Activated naive CD4-positive, alpha-beta T cell (primary cell): ENCODE data around the gene SNX33.

Experiments
- DNase-seq, 4 experiments: peaks; one replicate each; lab custom pipeline; 2025; lab: John Stamatoyannopoulos, UW

SNX33 gene

GRCh38 chr15:75641179-75641503 lies 6.6 kb upstream of the SNX33 start:
- DNase-seq, result no peak

- DNase-seq, result no peak
Measured at GRCh38 chr15:75641603-75642002, 6.1 kb upstream of the SNX33 start.

GRCh38 chr15:75644376-75644775 lies 3.3 kb upstream of the SNX33 start:
- DNase-seq, result no peak

GRCh38 chr15:75646112-75646943 lies 1.4 kb upstream of the SNX33 start:
- DNase-seq, result no peak

DNA sequence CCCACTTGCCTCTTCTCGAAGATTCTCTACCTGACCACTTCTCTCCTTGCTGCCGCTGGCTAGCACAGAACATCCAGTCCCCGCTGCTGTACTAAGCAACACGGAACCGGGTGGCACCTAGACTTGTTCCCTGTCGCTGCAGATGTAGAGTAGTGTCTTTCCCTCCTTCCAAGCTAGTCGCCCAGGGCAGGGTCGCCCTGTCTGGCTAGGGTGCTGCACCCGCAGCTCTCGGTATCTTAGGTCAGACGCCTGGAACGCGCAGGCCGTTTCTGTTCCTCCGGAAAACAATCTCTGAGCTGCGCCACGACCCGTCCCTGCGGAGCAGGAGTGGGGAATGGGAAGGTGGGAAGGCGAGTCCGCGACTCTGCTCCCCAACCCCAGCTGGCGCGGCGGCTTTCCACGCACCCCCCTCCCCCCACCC lies 758 bp upstream of the SNX33 start:
- DNase-seq, result no peak

DNA sequence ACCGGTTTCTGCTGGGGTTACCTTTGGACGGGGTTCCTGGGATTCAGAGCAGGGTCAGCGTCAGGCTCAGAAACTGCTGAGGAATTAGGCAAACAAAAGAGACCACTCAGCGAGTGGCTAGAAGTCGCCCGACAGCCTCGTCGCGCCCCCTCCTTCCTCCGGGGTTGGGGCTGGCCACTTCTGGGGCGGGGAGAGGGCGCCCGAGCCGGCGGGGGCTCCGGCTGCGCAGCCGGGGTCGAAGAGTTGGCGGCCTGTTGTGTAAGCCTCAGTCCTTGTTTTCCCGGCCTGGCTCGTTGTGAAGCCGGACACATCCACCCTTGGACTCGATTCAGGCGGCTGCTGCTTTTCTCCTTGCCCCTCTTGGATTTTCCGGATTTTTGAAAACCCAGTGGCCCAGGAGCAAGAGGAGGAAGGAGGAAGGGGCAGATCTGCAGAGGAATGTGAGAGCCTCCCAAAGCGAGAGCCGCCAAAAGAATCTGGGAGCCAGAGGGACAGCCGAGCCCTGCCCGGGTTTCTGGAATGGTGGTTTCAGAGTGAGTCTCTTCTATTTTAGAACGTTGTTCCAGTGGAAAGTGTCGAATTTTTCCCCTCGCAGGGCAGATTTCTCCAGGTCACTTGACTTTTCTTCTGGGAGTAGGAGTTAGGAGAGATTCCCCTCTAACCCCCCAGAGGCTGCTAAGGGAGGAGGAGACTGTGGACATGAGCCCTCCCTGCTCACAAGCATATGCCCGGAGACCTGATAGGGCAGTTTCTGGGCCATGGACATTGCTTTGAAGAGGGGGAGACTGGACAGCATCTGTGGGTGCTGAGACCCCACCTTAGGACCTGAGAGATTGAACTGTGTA lies 666 bp downstream of the SNX33 start:
- no peak for DNase-seq

DNA sequence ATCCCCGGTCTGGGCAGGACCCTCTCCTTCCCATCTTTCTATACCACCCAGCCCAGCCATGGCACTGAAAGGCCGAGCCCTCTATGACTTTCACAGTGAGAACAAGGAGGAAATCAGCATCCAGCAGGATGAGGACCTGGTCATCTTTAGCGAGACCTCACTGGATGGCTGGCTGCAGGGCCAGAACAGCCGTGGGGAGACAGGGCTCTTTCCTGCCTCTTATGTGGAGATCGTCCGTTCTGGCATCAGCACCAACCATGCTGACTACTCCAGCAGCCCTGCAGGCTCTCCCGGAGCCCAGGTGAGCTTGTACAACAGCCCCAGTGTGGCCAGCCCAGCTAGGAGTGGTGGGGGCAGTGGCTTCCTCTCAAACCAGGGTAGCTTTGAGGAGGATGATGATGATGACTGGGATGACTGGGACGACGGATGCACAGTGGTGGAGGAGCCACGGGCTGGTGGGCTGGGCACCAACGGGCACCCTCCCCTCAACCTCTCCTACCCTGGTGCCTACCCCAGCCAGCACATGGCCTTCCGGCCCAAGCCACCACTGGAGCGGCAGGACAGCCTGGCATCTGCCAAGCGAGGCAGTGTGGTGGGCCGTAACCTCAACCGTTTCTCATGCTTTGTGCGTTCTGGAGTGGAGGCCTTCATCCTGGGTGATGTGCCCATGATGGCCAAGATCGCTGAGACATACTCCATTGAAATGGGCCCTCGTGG lies 1.5 kb downstream of the SNX33 start:
- DNase-seq, result no peak

GRCh38 chr15:75649848-75650247 lies 2.1 kb downstream of the SNX33 start:
- no peak for DNase-seq

GRCh38 chr15:75650908-75651809 lies 3.4 kb downstream of the SNX33 start:
- DNase-seq, result no peak

DNA sequence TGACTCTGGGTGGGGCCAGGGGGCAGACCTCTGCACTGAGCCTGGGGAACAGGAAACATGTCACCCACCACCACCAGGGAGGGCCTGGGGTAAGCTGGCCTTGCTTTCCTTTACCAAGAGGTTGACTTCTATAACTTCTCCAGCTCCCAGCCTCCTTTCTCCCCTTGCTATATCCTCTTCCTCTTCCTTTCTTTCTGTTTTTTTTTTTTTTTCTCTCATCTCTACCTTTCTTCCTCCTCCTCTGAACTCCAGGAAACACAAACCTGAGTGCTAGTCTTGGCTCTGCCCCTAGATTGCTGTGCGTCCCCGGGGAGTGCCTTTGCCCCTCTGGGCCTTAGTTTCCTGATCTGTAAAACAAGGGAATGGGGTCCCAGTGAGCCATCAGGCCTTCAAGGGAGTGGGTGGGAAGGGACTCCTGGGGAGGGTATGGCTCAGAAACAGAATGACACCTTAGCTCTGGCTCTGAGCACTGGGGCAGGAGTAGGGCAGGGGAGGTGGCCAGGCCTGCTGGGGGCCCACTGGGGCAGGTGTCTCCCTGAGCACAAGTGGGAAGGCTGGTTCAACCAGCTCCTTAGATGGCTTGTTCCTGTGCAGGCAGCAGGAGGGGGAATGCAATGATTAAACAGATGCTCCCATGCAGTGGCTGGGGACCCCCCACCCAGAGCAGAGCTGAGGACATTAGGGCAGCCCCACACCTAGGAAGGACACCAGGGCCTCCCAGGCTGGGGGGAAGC lies 4.3 kb downstream of the SNX33 start:
- no peak for DNase-seq

DNA sequence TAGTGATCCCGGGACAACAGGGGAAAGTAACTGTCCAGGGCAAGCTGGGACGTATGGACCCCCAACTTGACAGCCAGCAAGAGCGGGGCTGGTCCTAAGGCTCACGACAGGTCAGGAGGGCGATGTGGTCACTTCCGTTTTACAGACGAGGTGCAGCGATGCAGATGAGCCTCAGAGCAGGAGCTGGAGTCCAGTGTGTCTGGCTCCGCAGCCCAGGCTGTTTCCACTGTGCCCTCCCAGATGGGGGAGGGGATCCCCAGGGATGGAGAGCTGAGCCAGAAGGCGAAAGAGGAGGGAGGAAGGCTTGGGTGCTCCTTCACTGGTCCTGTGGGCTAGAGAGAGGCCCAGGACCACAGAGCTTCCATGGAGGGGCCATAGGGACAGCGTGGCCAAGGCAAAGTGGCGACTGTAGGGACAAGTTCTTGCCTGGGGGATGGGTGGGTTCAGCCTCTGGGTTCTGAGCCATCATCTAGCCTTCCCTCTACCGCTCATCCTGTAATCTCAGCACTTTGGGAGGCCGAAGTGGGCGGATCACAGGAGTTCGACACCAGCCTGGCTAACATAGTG lies 5.7 kb downstream of the SNX33 start:
- DNase-seq, result no peak

DNA sequence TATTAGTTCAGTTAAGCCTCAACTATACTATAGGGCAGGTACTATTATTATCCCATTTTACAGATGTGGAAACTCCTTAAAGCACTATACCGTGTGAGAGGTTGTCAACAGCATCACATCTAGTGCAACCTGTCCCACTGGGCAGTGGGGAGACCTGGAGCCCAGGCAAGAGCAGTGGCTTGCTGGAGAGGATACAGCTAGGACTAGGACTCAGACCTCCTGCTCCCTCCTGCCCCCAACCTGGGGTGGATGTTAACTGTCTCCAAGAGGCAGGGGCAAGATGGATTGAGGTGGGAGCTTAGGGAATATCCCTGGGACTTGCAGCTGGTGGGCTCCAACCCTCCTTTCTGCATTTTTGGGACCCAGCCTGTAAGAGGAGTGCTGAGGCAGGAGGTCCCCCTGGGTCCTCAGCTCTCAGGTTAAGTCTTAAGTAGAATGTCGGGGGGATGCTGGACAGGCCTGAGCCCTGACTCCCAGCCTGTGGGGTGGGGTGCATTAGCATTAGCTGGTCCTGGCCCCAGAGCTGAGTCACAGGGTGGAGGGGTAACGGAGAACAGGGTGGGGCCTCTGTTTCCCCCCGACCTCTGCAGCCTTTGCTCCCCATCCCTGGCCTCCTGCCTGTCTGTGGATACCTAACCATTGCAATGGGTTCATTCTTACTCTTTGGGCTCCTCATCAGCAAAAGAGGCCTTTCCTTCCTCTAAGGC lies 6.6 kb downstream of the SNX33 start:
- no peak for DNase-seq

GRCh38 chr15:75655931-75656330 lies 8.2 kb downstream of the SNX33 start:
- no peak for DNase-seq

DNA sequence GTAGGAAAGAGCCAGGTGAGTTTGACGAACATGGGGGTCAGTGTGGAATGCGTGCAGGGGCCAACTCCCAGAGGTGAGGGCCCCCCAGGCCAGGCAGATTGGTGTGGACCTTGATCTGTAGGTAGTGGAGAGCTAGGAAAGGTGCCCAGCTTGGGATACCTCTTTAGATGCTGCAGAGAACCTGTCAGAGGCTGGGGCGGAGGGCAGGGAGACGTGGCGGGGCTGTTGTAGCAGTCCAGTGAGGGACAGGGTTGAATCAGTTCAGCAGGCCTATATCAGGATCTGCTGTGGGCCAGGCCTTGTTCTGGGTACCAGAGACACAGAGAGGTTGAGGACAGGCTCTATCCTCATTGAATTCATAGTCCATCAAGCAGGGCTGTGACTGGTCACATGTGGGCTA lies 8.6 kb downstream of the SNX33 start:
- DNase-seq, result no peak

DNA sequence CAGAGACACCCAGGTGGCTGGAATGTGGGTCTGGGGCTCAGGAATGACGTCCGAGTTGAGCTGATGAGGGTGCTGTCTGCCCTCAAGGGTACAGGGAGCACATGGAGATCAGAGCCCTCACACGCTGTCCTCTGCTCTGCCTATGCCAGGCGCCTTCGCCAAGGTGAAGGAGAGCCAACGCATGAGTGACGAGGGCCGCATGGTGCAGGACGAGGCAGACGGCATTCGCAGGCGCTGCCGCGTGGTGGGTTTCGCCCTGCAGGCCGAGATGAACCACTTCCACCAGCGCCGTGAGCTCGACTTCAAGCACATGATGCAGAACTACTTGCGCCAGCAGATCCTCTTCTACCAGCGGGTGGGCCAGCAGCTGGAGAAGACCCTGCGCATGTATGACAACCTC lies 9.1 kb downstream of the SNX33 start:
- DNase-seq, result no peak

DNA sequence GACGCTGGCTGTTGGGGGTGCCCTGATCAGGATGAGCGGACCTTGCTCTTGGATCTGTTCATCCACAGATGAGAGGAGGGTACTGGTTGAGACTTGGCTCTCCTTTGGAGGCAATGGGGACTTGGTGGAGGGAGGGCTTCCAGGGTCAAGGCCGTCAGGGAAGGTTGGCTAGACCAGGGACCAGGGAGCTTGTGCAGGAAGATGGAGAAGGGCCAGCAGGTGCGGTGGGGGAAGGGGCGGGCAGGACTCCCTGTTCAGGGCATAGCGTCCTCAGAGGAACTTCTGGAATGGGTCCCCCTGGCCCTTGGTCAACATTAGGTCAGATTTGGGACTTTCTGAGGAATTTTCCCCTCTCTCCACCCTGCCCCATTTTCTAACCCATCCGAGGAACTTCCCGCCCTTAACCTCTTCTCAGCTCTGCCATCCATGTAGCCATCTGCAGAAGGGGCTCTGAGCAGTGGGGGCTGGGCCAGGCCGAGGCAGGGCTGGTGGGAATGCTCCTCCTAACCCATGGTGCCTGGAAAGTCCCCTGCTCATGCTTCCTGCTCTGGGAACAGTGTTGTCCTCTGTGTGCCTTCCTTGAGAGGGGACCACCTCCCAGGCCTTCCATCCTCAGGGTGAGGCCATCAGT lies 11.5 kb downstream of the SNX33 start:
- no peak for DNase-seq

DNA sequence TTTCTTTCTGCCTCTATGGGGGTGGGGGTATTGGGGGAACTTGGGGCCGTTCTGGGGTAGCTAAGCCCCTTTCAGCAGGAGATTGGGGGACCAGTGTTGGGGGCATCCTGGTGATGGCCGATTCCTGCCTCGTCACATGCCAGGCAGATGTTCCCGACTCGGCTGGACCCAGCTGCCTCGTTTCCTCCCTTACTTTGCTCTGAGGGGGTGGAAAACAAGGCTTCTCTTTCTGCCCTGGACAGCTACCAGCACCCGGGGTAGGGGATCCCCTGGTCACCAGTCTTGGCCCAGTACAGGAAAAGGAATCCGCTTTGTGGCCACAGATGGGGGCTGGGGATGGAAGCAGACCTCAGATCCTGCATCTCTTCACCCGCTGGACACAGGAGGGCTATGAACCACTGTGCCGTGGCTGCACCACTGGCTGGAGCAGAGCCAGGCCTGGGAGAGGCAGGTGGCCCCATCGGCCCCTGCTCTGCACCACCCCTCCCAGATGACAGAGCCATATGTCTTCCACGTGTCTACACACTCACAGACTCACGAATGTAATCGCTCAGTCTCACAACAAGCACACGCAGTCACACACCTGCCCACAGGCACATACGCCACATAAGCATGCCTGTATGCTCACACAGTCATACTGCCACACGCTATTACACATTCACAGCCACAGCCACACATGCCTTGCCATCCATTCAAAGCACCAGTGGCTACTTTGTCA lies 12.4 kb downstream of the SNX33 start:
- DNase-seq, result no peak

DNA sequence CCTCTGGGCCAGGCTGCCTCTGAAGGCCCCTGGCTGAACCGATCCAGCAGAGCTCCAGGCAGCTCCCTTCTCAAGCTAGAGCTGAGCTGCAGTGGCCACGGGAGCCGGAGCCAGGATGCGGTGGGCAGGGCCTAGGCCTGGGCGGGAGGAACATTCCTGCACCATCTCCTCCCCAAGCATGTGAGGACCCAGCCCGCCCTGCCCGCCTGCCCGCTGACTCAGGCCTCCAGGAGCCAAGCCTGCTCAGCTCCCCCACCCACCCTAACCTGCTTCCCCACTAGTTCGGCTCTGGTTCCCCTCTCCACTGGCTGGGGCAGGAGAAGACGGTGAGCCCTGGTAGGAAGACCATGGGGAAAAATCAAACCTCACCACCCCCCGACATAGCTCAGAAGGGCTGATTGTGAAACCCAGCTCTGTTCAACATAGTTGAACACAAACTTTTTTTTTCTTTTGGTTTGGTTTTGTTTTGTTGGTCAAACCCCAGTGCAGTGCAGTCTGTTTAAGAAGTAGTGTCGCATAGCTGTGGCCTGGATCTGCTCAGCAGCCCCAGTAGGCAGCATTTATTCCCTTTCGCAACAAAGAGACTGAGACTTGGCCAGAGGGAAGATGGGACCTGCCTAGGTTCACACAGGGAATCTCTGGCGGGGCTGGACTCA lies 13.5 kb downstream of the SNX33 start:
- DNase-seq, result no peak
